G401 (cell line): ENCODE data around the gene DLX3. TPM values are rescaled to one million over a fixed set of nuclear protein-coding genes. Genes with fewer than 3 reads are reported as not detected.

ENCODE experiments used
- DNase-seq: peaks from one replicate; pipeline ENCODE4 v3.0.0-alpha.2; 2015; ENCODE audit warnings: low spot score
- in situ Hi-C: cut with HindIII; loops from 2 replicates; pipeline ENCODE4 v1.10.0; 2016; ENCODE audit warnings: low sequenced_read_pairs, mixed read lengths
- total RNA-seq: library from RNA; depleted of rRNA; stranded (reverse); fragments of >200 nt; shearing (Covaris generic); gene quantifications from 2 replicates; pipeline ENCODE4 v1.2.3, GENCODE V29; 2014

The DLX3 gene
- total RNA-seq, 1 experiment from 2014 or later: 11.2 TPM

DNA sequence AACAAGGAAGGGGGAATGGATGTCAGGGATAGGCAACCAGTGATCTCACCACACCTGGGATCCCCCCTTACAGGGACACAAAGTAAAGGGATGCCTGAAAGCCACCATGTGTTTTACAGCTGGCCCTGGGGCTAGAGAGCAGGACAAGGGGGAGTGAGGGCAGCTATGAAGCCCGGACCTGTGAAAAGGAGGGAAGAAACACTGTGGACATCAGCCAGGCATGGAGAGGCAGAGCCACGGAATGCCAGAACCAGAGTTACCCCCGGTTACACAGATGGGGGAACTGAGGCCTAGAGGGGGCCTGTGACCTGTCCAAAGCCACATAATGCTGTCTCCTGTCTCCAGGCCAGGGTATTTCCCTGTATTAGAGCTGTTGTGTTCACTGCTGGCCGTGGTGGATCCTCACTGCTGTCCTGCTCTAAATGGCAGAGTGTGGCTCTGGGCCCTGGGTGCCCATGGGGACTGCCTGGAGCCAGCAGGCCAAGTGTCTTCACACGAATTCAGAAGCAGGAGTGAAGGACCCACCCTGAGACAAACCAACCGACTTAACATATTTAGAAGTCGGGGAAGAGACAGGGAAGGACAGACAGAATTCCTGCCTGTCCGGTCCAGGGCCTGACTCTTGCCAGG, 31.1 kb upstream of the DLX3 start:
- DNase-seq: no peak
- in situ Hi-C loops: no loop called here

DNA sequence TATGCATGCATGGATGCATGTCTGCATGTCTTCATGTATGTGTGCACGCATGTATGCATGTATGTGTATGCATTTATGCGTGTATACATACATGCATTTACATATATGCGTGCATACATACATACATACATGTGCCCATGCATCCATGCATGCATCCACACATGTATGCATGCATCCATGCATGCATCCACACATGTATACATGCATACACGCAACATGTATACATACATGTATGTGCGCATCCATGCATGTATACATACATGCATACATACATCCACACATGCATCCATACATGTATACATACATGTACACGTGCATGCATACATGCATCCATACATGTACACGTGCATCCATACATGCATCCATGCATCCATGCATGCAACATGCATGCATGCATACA, 29.8 kb upstream of the DLX3 start:
- no peak for DNase-seq
- in situ Hi-C loops: no loop called here

DNA sequence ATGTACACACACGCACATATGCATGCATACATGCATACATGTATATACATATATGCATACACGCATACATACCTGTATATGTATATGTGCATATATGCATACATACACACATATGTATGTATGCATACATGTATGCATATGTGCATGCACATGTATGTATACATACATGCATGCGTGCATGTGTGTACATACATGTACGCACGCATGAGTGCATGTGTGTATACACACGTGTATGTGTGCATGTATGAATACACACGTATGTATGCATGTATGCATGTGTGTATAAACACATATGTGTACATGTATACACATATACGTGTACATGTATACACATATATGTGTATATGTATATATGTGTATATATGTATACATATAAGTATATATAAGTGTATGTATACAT, 28.5 kb upstream of the DLX3 start:
- no peak for DNase-seq
- in situ Hi-C loops: no loop called here

DNA sequence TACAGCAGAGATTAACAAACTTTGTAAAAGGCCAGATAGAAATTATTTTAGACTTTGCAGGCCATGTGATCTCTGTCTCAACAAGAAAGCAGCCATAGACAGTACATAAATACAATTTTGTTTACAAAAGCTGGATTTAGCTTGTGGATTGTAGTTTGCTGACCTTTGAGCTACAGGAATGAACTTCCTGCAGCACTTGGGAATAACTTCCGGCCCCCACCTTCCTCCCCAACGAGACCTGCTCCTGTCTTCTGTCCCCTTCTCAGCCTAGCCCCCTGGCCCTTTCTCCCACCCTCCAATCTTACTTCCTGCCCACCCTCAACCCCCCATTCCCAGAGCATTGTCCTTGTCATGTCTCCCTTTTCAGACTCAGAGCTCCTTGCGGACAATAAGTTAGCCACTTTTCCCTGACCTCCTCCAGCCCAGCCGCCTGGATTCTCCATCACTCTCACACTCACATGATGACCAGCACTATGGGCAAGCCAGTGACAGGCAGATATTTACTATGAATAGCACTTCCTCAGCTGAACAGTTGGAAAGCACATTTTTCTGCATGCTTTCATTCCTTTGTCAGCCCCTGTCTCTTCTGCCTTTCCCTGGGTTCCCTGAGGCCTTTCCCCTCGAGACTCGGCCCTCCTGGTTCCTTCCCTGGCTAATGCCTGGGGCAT, 27.6 kb upstream of the DLX3 start:
- DNase-seq: no peak
- in situ Hi-C loops: no loop called here

DNA sequence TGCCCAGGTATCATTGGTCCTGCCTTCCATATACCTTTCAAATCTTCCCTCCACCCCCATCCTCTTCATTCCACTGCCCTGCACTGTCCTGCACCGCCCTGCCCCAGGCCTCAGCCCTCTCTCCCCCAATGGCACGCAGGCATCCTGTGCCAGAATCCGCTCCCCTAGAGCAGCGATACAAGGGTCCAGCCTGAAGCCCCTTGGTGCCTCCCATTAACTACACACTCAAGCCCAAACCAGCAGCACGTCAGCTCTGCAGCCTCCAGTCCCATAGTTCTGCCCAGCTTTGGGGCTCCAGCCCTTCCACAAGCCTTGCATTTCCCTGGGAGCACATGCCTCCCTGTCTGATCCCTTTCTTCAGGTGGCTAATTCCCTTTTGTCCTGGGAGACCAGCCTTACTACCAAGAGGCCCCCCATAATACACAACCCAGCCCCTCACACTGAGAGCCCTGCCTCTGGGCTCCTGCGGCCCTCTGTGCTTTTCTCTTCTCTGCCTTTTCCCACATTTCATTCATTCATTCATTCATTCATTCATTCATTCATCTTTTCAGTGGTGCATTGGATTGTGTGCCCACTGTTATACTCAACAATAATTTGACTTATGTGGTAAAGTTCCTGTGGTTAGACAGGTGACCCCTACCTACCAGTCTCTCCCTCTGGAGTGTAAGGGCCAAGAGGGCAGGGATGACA, 26.8 kb upstream of the DLX3 start:
- in situ Hi-C loops: no loop called here
- DNase-seq: no peak

DNA sequence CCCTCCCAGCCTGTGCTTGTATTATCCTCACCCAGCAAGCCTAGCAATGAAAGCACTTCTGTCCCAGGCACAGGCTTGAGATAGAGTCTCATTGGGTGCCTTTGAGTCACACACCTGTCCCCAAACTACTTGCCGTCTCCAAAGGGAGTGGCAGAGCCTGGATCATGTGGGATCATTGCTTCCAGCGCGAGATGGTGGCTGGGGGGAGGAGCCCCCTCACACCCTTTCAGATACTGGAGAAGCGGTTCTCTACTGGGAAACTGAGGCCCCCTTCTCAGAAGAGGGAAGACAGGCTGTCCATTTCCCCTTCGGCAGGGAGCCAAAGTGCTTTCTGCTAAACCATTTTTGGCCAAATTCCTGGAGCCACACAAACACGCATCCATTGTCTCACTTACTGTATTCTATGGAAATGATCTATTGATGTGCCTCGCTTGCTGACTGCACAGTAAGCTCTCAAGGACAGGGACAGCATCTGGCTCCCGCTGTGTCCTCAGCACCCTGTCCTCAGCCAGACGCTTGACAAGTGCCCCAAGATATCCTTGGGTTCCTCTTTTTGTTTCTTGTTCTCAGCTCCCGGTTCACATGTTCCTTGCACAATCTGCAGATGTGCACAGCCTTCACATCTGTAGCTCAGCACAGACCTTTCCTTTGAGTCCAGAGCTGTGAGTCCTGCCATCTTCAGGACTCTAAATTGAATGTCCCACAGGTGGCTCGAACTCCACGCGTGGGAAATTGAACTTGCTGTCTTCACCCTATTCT, 26.0 kb upstream of the DLX3 start:
- in situ Hi-C loops: no loop called here
- no peak for DNase-seq

DNA sequence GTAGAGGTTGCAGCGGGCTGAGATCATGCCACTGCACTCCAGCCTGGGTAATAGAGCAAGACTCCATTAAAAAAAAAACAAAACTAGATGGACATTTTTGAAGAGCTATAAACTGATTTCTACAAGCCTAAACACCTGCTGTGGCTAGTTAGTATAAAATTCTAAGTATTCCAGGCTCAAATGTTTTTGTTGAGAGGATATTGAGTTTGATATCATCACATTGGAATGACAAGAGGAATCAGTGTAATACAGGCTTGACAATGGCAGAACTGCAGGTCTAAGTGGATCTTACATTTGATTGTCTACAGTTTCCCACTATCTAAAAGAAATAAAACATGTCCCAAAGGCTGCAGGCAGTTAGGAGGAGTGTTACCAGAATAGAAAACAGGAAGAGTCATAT, 23.9 kb upstream of the DLX3 start:
- in situ Hi-C loops: no loop called here
- no peak for DNase-seq

DNA sequence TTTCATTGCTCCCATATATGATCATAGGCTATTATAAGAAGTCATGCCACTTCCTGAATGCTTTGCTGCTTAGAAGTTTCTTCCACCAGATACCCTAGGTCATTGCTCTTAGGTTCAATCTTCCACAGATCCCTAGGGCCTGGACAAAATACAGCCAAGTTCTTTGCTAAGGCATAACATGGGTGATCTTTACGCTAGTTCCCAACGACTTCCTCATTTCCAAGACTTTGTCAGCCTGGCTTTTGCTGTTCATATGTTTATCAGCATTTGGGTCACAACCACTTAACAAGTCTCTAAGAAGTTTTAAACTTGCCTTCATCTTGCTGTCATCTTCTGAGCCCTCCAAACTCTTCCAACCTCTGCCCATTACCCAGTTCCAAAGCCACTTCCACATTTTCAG, 20.1 kb upstream of the DLX3 start:
- in situ Hi-C loops: no loop called here

DNA sequence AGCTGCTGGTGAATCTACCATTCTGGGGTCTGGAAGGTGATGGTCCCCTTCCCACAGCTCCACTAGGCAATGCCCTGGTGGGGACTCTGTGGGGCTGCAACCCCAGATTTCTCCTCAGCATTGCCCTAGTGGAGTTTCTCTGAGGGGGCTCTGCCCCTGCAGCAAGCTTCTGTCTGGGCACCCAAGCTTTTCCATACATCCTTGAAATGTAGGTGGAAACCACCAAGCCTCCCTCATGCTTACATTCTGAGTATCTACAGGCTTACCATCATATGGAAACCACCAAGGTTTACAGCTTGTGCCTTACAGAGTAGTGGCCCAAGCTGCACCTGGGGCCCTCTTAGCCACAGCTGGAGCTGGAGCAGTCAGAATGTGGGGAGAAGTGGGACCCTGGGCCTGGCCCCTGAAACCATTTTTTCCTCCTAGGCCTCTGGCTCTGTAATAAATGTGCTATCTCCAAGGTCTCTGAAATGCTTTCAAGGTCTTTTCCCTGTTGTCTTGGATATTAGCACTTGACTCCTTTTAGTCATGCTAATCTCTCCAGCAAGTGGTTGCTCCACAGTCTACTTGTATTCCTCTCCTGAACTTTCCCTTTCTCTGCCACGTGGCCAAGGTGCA, 19.6 kb upstream of the DLX3 start:
- no peak for DNase-seq
- in situ Hi-C loops: no loop called here

More for the DNA sequence above, 20.1 kb upstream of the DLX3 start:
- no peak for DNase-seq

DNA sequence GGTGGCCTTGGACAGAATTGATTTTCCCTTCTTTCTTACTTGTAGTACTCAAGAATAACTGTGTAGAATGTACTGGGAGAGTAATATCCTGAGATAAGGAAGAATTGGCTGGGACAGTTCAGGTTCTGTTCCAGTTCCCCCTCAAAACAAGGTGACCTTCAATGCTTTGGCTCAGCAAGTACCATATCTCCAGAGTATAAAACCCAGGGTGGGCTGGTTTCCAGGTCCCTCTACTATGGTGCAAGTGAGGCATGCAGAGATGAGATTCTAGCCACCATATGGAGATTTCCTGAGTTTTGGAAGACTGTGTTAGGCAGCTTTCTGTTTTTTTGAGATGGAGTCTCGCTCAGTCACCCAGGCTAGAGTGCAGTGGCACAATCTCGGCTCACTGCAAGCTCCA, 18.1 kb upstream of the DLX3 start:
- no peak for DNase-seq
- in situ Hi-C loops: no loop called here

DNA sequence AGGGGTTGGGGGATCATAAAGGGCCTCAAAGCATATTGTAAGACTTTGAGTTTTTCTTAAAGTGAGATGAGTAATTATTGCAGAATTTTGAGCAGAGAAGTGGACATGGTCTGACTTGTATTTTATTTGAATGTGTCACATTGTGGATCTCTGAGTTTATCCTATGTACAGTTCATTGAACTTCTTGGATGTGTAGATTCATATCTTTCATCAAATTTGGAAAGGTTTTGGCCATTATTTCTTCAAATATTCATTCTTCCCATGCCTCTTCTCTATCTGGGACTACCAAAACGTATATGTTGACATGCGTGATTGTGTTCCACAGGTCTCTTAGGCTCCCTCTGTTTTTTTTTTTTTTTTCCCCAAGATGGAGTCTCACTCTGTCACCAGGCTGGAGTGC, 14.3 kb upstream of the DLX3 start:
- no peak for DNase-seq
- in situ Hi-C loops: no loop called here

DNA sequence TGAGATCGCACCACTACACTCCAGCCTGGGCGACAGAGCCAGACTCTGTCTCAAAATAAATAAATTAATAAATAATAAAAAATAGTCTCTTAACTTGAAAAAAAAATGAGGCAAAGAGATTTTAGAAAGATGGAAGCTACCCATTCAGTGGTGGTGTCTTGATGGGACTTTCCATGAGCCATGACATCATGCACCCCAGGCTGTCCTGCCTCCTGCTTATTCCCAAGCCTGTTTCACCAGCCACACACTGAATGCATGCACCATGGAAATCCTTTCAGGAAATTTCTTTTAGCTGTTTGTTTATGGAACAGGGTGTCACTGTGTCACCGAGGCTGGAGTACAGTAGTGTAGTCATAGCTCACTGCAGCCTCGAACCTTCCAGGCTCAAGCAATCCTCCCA, 8.9 kb upstream of the DLX3 start:
- in situ Hi-C loops: no loop called here
- no peak for DNase-seq

DNA sequence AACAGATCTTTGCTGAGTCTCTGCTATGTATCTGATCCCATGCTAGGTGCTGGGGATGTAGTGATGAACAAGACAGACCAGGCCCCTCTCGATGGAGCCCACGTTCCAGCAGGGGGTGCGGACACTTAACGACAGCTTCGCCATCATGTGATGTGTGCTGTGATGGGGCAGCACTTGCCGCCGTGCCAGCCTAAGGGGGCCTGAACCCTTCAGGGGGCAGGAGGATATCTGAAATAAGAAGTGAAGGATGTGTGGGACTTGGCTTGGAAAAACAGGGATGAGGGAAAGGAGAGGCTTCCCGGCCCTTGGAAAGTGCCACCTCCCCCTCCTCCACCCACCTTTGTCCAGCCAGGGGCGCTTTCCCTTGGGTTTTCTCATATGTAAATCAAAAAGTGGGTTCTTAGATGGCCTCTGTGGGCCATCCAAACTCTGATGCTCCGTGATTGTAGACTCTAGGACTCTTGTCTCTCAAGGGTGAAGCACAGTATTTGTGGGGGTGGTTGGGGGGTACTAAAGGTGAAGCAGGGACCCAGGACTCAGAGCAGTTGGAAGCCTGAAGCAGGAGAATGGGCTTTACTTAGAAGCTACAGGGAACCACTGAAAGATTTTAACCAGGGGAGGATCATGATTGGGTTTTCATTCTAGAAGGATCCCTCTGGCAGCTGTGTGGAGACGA, 4.0 kb upstream of the DLX3 start:
- in situ Hi-C loops: loop anchor here (5.0 kb wide), 1 partner anchor 97 kb away; no protein-coding TSS in a partner anchor
- no peak for DNase-seq

DNA sequence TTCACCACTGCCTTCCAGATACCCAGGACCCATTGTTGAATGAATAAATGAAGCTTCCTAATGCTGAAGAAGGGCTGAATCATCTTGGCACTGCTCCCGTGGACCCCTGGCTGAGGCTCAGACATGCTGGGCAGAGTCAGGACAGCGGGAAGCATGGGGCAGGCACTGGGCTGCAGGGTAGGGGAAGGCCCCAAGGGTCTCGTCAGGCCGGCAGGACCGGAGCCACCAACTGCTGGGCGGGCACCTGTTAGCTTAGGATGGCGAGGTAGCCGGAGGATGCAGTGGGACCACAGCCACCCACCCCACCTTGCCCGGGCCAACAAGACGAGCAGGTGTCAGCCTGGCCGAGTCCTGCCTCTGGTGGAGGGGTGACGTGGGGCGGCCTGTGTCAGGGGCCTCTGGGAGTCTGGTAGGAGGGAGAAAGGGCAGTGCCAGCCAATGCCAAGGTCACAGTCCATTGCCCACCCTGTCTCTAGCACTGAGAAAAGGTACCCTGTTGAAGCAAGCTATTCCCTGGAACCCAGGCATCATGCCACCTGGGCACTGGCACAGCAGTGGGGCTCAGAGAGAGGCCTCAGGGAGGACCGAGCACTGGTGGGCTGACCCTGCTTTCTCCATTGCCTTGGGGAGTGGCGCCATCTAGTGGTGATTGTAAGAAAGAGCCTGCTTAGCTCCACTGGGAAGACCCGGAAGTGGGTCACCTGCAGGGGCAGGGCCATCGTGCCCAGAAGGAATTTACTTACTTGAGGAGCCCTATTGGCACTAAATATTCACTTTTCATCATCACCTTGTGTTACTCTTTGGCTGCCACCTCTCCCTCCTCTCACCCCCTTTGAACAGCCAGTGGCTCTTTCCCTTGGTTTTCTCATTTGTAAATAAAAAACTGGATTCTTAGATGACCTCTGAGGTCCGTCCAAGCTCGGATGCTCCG, 3.0 kb upstream of the DLX3 start:
- peak; percentile 90 for DNase-seq
- in situ Hi-C loops: loop anchor here (5.0 kb wide), 1 partner anchor 96 kb away; no protein-coding TSS in a partner anchor

DNA sequence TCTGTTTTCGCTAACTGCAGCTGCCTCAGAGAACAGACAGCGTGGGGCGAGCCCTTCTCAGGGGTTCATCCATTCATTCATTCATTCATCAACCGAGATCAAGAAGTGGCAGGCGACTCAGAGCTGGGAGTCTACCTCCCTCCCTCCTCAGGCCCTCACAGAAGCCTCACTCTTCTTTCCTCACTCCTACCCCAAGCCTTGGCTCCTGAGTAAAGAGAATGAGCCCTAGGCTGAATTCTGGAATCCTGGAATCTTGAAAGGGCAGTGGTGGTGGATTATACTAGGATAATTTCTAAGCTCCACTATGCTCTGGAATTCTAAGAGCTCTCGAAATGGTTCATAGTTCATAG, 2.3 kb upstream of the DLX3 start:
- in situ Hi-C loops: loop anchor here (5.0 kb wide), 1 partner anchor 95 kb away; no protein-coding TSS in a partner anchor

DNA sequence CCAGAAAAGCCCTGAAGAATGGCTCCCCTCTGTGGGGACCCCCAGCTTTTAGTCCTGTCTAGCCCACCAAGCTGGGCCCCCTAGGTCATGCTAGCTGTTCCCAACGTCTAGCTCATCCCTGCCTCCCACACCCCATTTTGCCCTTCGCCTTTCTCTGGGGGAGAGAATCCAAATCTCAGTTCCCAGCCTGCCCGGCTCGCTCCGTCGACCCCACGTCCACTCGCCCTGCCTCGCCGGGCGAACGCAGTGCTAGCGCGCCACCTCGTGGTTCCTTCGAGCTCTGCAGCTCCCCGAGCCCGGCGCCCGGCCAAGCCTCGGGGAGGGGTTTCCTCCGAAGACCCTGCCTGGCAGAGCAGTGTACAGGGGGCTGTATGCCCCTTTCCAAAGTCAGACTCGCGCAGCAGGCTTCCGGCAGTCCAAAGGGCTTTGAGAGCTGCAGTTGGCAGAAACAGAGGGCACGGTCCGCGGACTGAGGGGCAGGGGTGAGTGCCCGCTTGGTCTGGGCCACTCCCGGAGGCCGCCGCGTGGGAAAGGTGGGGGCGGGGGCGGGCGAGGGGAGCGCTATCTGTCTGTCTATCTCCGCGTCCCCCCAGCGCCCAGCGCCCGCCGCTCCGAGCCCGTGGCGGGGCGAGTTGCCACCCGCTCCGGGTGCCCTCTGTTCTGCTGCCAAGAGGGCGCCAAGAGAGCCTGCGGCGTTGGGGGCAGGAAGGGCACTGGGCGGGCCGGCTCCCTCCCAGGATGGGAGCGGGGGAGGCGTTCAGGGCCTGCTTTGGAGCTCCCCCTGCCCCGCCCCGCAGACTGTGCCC, 1.7 kb upstream of the DLX3 start:
- in situ Hi-C loops: loop anchor here (5.0 kb wide), 1 partner anchor 94 kb away; no protein-coding TSS in a partner anchor

More for the DNA sequence above, 2.3 kb upstream of the DLX3 start:
- no peak for DNase-seq

DNA sequence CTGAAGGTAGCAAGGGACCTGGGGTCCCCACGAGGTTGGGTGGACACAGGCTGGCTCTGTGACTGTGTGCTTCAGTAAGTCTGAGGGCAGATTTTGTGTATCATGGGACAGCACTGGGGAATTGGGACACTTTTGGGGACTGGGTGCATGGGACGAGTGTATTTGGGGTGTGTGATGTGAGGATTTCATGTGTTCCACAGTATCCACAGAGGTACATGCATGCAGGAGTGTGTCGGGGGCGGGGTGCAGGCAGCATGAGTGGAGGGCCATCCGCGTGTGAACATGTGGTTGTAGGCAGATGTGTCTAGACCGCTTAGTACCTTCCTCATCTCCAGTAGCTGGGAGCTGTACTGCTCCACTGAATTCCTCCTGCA, 1.1 kb upstream of the DLX3 start:
- in situ Hi-C loops: loop anchor here (5.0 kb wide), 1 partner anchor 94 kb away; no protein-coding TSS in a partner anchor
- DNase-seq: no peak

More for the DNA sequence above, 1.7 kb upstream of the DLX3 start:
- DNase-seq: no peak
